Activated T-cell treated with anti-CD3 and anti-CD28 coated beads, Interleukin-2, amount 50 U/mL, for 48 hours (primary cell): Measurements from ENCODE around the gene SNRNP70.
"Not testable (repeated sequence)": the region's sequence is repeated elsewhere in the genome, so short reads cannot be mapped to it uniquely, and the experiment has no call there.

Source experiments
- DNase-seq, 2 experiments: peaks; one replicate each; pipeline ENCODE4 v3.0.0-alpha.2; 2020

SNRNP70 gene

GRCh38 chr19:49121841-49122240, 36.6 kb downstream of the SNRNP70 start:
- DNase-seq, result not testable (repeated sequence)

- not testable (repeated sequence) for DNase-seq
These were observed 38.0 kb downstream of the SNRNP70 start for GRCh38 chr19:49123285-49123684.

GRCh38 chr19:49125025-49125731, 39.9 kb downstream of the SNRNP70 start:
- DNase-seq, result no peak

GRCh38 chr19:49126575-49126974, 41.3 kb downstream of the SNRNP70 start:
- no peak for DNase-seq

GRCh38 chr19:49127225-49127624, 42.0 kb downstream of the SNRNP70 start:
- DNase-seq, result not testable (repeated sequence)

- DNase-seq, result peak; percentile 99
These were observed 42.7 kb downstream of the SNRNP70 start for GRCh38 chr19:49127674-49128544.

GRCh38 chr19:49128545-49129237, 43.4 kb downstream of the SNRNP70 start:
- no peak for DNase-seq

GRCh38 chr19:49129238-49129583, 44.0 kb downstream of the SNRNP70 start:
- DNase-seq, result no peak

GRCh38 chr19:49130325-49130724, 45.1 kb downstream of the SNRNP70 start:
- DNase-seq, result no peak

GRCh38 chr19:49132974-49133609, 47.8 kb downstream of the SNRNP70 start:
- no peak for DNase-seq

- peak; percentile 76 to 77 for DNase-seq
These were observed 48.6 kb downstream of the SNRNP70 start for GRCh38 chr19:49133621-49134454.

GRCh38 chr19:49135686-49136085, 50.4 kb downstream of the SNRNP70 start:
- no peak for DNase-seq

- no peak for DNase-seq
These were observed 51.5 kb downstream of the SNRNP70 start for GRCh38 chr19:49136771-49137171.

- DNase-seq, result no peak
These were observed 55.7 kb downstream of the SNRNP70 start for GRCh38 chr19:49140951-49141350.

- no peak for DNase-seq
These were observed 56.1 kb downstream of the SNRNP70 start for GRCh38 chr19:49141352-49141751.

GRCh38 chr19:49142866-49143335, 57.6 kb downstream of the SNRNP70 start:
- peak; percentile 83 to 87 for DNase-seq

GRCh38 chr19:49145573-49146407, 60.5 kb downstream of the SNRNP70 start:
- DNase-seq, result peak; percentile 92 to 95

- not testable (repeated sequence) for DNase-seq
These were observed 61.1 kb downstream of the SNRNP70 start for GRCh38 chr19:49146408-49146770.

- no peak for DNase-seq
These were observed 62.9 kb downstream of the SNRNP70 start for GRCh38 chr19:49148044-49148682.
